HL-60 (cell line): ENCODE results near the gene TBX4.

ENCODE experiments used
- DNase-seq, 2 experiments: peaks; one replicate each; pipeline ENCODE4 v3.0.0-alpha.2; 2010 to 2020; ENCODE audit warnings: low read depth in 1 of 2, low spot score in 1 of 2
- H3K27ac ChIP-seq: fragments of 250-450 bp; sonication (Bioruptor Pico); replicated peaks from 2 replicates; pipeline ENCODE4 v1.5.1; 2020; ENCODE audit warnings: mild to moderate bottlenecking, moderate library complexity
- H3K27me3 ChIP-seq: fragments of 250-450 bp; sonication (Bioruptor Pico); 2 replicates; pipeline ENCODE4 v1.5.1; 2021; ENCODE audit warnings: mild to moderate bottlenecking, moderate library complexity; ENCODE audit not compliant: insufficient read depth, poor library complexity, severe bottlenecking
- H3K4me3 ChIP-seq: replicated peaks from 2 replicates; pipeline ENCODE4 v1.5.1; 2011; ENCODE audit warnings: mild to moderate bottlenecking, control low read depth, low read length; ENCODE audit not compliant: insufficient read depth
- CTCF ChIP-seq: IDR thresholded peaks from one replicate; pipeline ENCODE4 v1.5.1; 2011; ENCODE audit warnings: low read length, control low read depth, inconsistent platforms; ENCODE audit not compliant: insufficient read depth
- GABPA ChIP-seq: IDR thresholded peaks from 2 replicates; pipeline ENCODE4 v1.6.1; 2012; ENCODE audit warnings: low read depth
- POLR2AphosphoS5 ChIP-seq: IDR thresholded peaks from 2 replicates; pipeline ENCODE4 v1.6.1; 2012; ENCODE audit warnings: low read depth
- REST ChIP-seq: IDR thresholded peaks from 2 replicates; pipeline ENCODE4 v1.6.1; 2012; ENCODE audit warnings: low read depth; ENCODE audit not compliant: insufficient replicate concordance
- SPI1 ChIP-seq: IDR thresholded peaks from 2 replicates; pipeline ENCODE4 v1.6.1; 2012; ENCODE audit warnings: low read depth, mild to moderate bottlenecking, borderline replicate concordance

The TBX4 gene

DNA sequence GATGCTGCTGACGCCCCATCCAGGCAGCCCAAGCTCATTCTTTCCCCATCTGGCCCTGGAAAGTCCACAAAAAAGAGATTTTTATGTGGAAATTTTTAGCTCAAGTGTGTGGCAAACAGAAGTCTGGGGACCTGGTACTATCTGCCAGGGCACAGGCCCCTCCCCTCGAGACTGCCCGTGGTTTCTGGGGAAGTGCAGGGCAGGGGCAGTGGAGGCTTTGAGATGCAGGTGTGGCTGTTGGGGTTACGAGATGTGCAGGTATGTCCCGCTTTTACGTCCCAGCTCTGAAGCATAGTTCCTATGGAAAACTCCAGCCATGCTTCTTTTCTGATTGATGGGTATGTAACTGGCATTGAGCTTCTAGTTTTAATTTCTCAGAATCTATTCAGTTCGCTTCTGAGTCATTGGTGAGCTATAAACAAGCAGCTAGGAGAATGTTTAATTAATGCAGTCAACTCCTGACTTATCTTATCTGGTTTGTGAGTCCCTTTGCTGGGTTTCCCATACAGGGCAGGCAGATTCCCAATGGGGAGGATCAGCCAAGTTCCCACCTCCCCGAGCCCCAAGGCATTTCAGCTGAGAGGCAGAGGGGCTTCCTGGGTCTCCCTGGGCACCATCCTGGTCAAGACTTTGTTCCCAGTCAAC, 16.2 kb downstream of the TBX4 start:
- Histone ChIP-seq H3K27ac (no peak overlapping the region), H3K27me3 (peaks cover 8% of the 10 kb centered on the region), H3K4me3 (no peak overlapping the region)
- TF ChIP-seq CTCF (no peak), SPI1 (no peak), REST (no peak), GABPA (no peak), POLR2AphosphoS5 (no peak)
- DNase-seq: no peak

DNA sequence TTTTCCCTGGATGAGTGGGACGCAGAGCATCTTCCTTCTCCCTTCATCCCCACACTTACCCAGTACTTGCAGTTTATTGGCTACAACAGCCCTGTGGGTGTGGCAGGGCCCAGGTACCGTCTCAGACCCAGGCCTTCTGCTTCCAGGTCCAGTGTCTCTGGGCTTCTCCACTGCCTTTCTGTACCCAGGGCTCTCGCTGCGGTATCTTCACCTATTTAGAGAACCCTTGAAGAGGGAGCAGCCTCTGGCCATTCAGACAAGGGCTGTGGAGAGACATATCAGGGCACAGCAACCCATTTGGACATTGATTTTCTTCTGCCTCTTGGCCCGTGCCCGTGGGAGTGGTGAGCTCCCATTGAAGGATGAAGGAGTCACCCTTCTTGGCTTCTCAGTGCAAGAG, 17.3 kb downstream of the TBX4 start:
- TF ChIP-seq REST (no peak), CTCF (no peak), GABPA (no peak), SPI1 (no peak), POLR2AphosphoS5 (no peak)
- H3K4me3 ChIP-seq: no peak overlapping the region
- DNase-seq: no peak
- H3K27me3 ChIP-seq: peaks cover 5% of the 10 kb centered on the region
- no peak overlapping the region for H3K27ac ChIP-seq

DNA sequence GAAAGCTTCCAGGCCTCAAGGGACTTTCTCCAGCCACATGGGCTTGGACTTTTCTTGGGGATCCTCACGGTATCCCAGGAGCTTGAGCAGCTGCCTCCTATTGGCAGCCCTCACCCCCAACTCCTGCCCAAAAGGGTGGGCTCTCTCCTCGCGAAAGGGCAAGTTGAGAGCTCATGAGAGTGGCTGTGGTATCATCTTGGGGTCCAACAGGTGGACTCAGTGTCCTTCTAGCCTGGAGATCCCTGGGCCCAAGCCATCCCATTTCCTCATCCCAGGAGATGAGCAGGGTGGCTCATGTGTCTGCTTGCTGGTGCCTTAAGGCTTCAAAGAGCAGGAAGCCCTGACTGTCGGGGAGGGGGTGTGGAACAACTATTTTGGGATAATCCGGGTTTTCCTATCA, 17.7 kb downstream of the TBX4 start:
- no peak overlapping the region for H3K4me3 ChIP-seq
- no peak overlapping the region for H3K27ac ChIP-seq
- no peak for DNase-seq
- no peak for TF ChIP-seq GABPA
- TF ChIP-seq POLR2AphosphoS5: no peak
- no peak for TF ChIP-seq REST
- TF ChIP-seq CTCF: no peak
- no peak for TF ChIP-seq SPI1
- H3K27me3 ChIP-seq: peaks cover 5% of the 10 kb centered on the region
